Kidney (tissue), 14 donors: ENCODE measurements around the gene NRXN3. TPM values are rescaled to one million over a fixed set of nuclear protein-coding genes. Genes with fewer than 3 reads are reported as not detected.

Experiments
- DNase-seq, 5 donors: peaks; one replicate each; pipeline ENCODE4 v3.0.0-alpha.2; 2013 to 2020
- FAIRE-seq: peaks from 2 replicates; lab custom pipeline; 2012; peaks lifted over from hg19 to GRCh38; lab: Jason Lieb, UNC
- H3K27ac ChIP-seq, 2 donors: one replicate each; pipeline ENCODE4 v1.7.0; 2013; ENCODE audit warnings: low read depth in 2 of 2, low read length in 2 of 2, inconsistent platforms in 1 of 2
- H3K27me3 ChIP-seq: one replicate; pipeline ENCODE4 v1.7.1; 2013; ENCODE audit warnings: low read length, inconsistent platforms; ENCODE audit not compliant: control insufficient read depth, insufficient read depth
- H3K36me3 ChIP-seq, 3 donors: one replicate each; pipeline versions ENCODE4 v1.7.0 to v1.7.1; 2013; ENCODE audit warnings: low read length in 3 of 3, control low read depth in 1 of 3, inconsistent platforms in 1 of 3; ENCODE audit not compliant: insufficient read depth in 3 of 3, control insufficient read depth in 2 of 3
- H3K4me1 ChIP-seq, 3 donors: one replicate each; pipeline versions ENCODE4 v1.7.0 to v1.7.1; 2013; ENCODE audit warnings: low read length in 3 of 3, inconsistent platforms in 1 of 3, low read depth in 1 of 3; ENCODE audit not compliant: control insufficient read depth in 2 of 3, insufficient read depth in 2 of 3
- H3K4me3 ChIP-seq, 3 donors: one replicate each; pipeline versions ENCODE4 v1.7.0 to v1.8.1; 2013; ENCODE audit warnings: low read length in 3 of 3, control low read depth in 1 of 3, inconsistent platforms in 1 of 3
- H3K9ac ChIP-seq, 3 donors: one replicate each; pipeline versions ENCODE4 v1.7.0 to v1.7.1; 2013; ENCODE audit warnings: low read length in 3 of 3, control low read depth in 1 of 3, inconsistent platforms in 1 of 3
- H3K9me3 ChIP-seq, 3 donors: one replicate each; pipeline versions ENCODE4 v1.7.0 to v1.7.1; 2013; ENCODE audit warnings: low read length in 3 of 3, control low read depth in 1 of 3, inconsistent platforms in 1 of 3; ENCODE audit not compliant: control insufficient read depth in 2 of 3, insufficient read depth in 1 of 3
- CTCF ChIP-seq: IDR thresholded peaks from 3 replicates; pipeline ENCODE4 v1.5.1; 2012; ENCODE audit warnings: mild to moderate bottlenecking, moderate library complexity, borderline replicate concordance; ENCODE audit not compliant: insufficient read depth; ENCODE audit errors: extremely low read depth
- intact Hi-C: fragments of 100-400 bp; cut with DNase I; formaldehyde crosslinking; loops from one replicate; pipeline ENCODE4 v1.11.1; 2022
- polyA plus RNA-seq: library from polyadenylated mRNA; stranded (reverse); fragments of 350-450 nt; fragmentation: Illumina TruSeq; extraction: RNeasy Lipid Tissue Mini Kit (QIAGEN cat#74804); gene quantifications from one replicate; pipeline ENCODE4 v1.2.3, GENCODE V29; 2014; ENCODE audit warnings: low read depth, low replicate concordance; ENCODE audit not compliant: insufficient read depth
- total RNA-seq: library from RNA; stranded (reverse); fragmentation: NEBNext Ultra II Directional; extraction: Animal tissue kit (Norgen Biotek cat#: 25700); gene quantifications from one replicate; pipeline ENCODE4 v1.2.1, GENCODE V29; 2021
- donor health status: control.
- donor health status: control.
- donor health status: control.
- donor health status: control.
- donor health status: control.
- donor health status: DM: yes; HTN: yes; CAD: no.
- donor health status: Normal renal cell carcinoma (clear cell type).

The NRXN3 gene
- total and polyA plus RNA-seq, 2 donors from 2014 or later, result 1.5 to 2.4 TPM

- no peaks in the 10 kb centered on the region for H3K9me3 ChIP-seq
- H3K9ac ChIP-seq, result no peak overlapping the region
- no peak overlapping the region for H3K4me3 ChIP-seq
- no peak overlapping the region for H3K27ac ChIP-seq
- no peaks in the 10 kb centered on the region for H3K4me1 ChIP-seq
- no peaks in the 10 kb centered on the region for H3K36me3 ChIP-seq
- intact Hi-C loops, result no loop called here
- FAIRE-seq, result no peak
- H3K27me3 ChIP-seq, result no peaks in the 10 kb centered on the region
- peak in 4 of 5 donors; percentile 23 to 57 (median 40) for DNase-seq
- no peak for TF ChIP-seq CTCF
Measured at GRCh38 chr14:79551523-79551922, 1381.3 kb downstream of the NRXN3 start.

GRCh38 chr14:79552778-79553177 lies 1382.6 kb downstream of the NRXN3 start:
- FAIRE-seq (no peak), DNase-seq (peak in 4 of 5 donors; percentile 33 to 69 (median 48))
- no peaks in the 10 kb centered on the region for H3K9me3 ChIP-seq
- TF ChIP-seq CTCF, result no peak
- H3K4me3 ChIP-seq, result no peak overlapping the region
- intact Hi-C loops, result no loop called here
- H3K27ac ChIP-seq, result no peak overlapping the region
- no peaks in the 10 kb centered on the region for H3K36me3 ChIP-seq
- H3K9ac ChIP-seq, result no peak overlapping the region
- no peaks in the 10 kb centered on the region for H3K4me1 ChIP-seq
- H3K27me3 ChIP-seq, result no peaks in the 10 kb centered on the region

- no peaks in the 10 kb centered on the region for H3K9me3 ChIP-seq
- no peak overlapping the region for H3K9ac ChIP-seq
- no peak overlapping the region for H3K4me3 ChIP-seq
- DNase-seq (no peak), FAIRE-seq (no peak)
- H3K36me3 ChIP-seq, result no peaks in the 10 kb centered on the region
- H3K27me3 ChIP-seq, result no peaks in the 10 kb centered on the region
- no peaks in the 10 kb centered on the region for H3K4me1 ChIP-seq
- intact Hi-C loops, result no loop called here
- no peak for TF ChIP-seq CTCF
- H3K27ac ChIP-seq, result no peak overlapping the region
Measured at GRCh38 chr14:79554816-79555215, 1384.6 kb downstream of the NRXN3 start.

- no peaks in the 10 kb centered on the region for H3K4me1 ChIP-seq
- intact Hi-C loops, result no loop called here
Measured at GRCh38 chr14:79555429-79555828, 1385.3 kb downstream of the NRXN3 start.

More at GRCh38 chr14:79555429-79555828, 1385.3 kb downstream of the NRXN3 start:
- no peaks in the 10 kb centered on the region for H3K27me3 ChIP-seq
- no peak overlapping the region for H3K27ac ChIP-seq
- H3K4me3 ChIP-seq, result no peak overlapping the region
- FAIRE-seq (no peak), DNase-seq (no peak)
- TF ChIP-seq CTCF, result no peak
- H3K36me3 ChIP-seq, result no peaks in the 10 kb centered on the region
- H3K9me3 ChIP-seq, result no peaks in the 10 kb centered on the region
- no peak overlapping the region for H3K9ac ChIP-seq
